Transverse colon (tissue), 4 donors: ENCODE results near the gene SORCS3. TPM values are rescaled to one million over a fixed set of nuclear protein-coding genes. Genes with fewer than 3 reads are reported as not detected.

Experiments
- DNase-seq: peaks from one replicate; pipeline ENCODE4 v3.0.0-alpha.2; 2019
- H3K27ac ChIP-seq, 4 donors: fragments of 200-600 bp; sonication (generic); 2 replicates each; pipeline ENCODE4 v1.5.1; 2016 to 2018; ENCODE audit warnings: inconsistent platforms in 4 of 4
- H3K27me3 ChIP-seq: fragments of 200-600 bp; sonication (generic); 2 replicates; pipeline ENCODE4 v1.5.1; 2017; ENCODE audit warnings: inconsistent platforms
- H3K36me3 ChIP-seq, 4 donors: fragments of 200-600 bp; sonication (generic); 2 replicates each; pipeline ENCODE4 v1.5.1; 2017 to 2019; ENCODE audit warnings: inconsistent platforms in 4 of 4
- H3K4me1 ChIP-seq, 4 donors: fragments of 200-600 bp; sonication (generic); 2 replicates each; pipeline ENCODE4 v1.5.1; 2017 to 2020; ENCODE audit warnings: inconsistent platforms in 4 of 4
- H3K4me3 ChIP-seq, 4 donors: fragments of 200-600 bp; sonication (generic); 1 replicate in 1 of 4; 2 replicates in 3 of 4; pipeline versions ENCODE4 v1.5.1 to v1.6.1; 2017 to 2019; ENCODE audit warnings: inconsistent platforms in 4 of 4
- H3K9me3 ChIP-seq, 2 donors: fragments of 200-600 bp; sonication (generic); 2 replicates each; pipeline ENCODE4 v1.5.1; 2017 to 2019; ENCODE audit warnings: inconsistent platforms in 2 of 2
- EP300 ChIP-seq: sonication (generic); formaldehyde crosslinking; IDR thresholded peaks from one replicate; pipeline ENCODE4 v1.6.1; 2017; ENCODE audit warnings: antibody characterized with exemption, low read depth
- POLR2A ChIP-seq: fragments of 450-650 bp; IDR thresholded peaks from one replicate; pipeline ENCODE4 v1.6.1; 2016; ENCODE audit warnings: antibody characterized with exemption, mild to moderate bottlenecking, moderate library complexity
- POLR2AphosphoS5 ChIP-seq, 3 donors: sonication (generic); formaldehyde crosslinking; IDR thresholded peaks; one replicate each; pipeline ENCODE4 v1.6.1; 2016; ENCODE audit warnings: antibody characterized with exemption in 3 of 3
- WGBS, 2 donors: methylation state at CpG; one replicate each; pipeline ENCODE4 v1.1.5; 2018; ENCODE audit warnings: low coverage in 1 of 2; 5-methylcytosine and 5-hydroxymethylcytosine counted together
- in situ Hi-C, 4 donors: fragments of 200-750 bp; cut with MboI; loops; one replicate each; pipeline versions ENCODE4 v1.15.0 to v1.15.1; 2017; ENCODE audit warnings: low sequenced_read_pairs in 3 of 4, low pct_ligation_motif_present in 1 of 4, low pct_unique_long_range_greater_than_20kb in 1 of 4
- intact Hi-C: fragments of 100-400 bp; cut with DNase I; formaldehyde crosslinking; loops from one replicate; pipeline ENCODE4 v1.15.1; 2023; ENCODE audit warnings: low total_unique reads
- total RNA-seq, 4 donors: library from RNA; depleted of rRNA; stranded (reverse); fragments of >200 nt; gene quantifications; one replicate each; pipeline ENCODE4 v1.1.0, GENCODE V29; 2016
- TF ChIP-seq, protein P1 (sequence below), 5 experiments: fragments of 200-600 bp in 3 of 5; fragments of 450-650 bp in 2 of 5; sonication (generic) in 3 of 5; IDR thresholded peaks; 1 replicate in 2 of 5; 2 replicates in 3 of 5; pipeline ENCODE4 v1.5.1; 2016 to 2017; ENCODE audit warnings: antibody characterized with exemption in 5 of 5, inconsistent platforms in 3 of 5, mild to moderate bottlenecking in 2 of 5, moderate library complexity in 1 of 5

Gene SORCS3
- total RNA-seq, 4 donors from 2014 or later: 0.14 to 0.32 TPM; not detected in 2

DNA sequence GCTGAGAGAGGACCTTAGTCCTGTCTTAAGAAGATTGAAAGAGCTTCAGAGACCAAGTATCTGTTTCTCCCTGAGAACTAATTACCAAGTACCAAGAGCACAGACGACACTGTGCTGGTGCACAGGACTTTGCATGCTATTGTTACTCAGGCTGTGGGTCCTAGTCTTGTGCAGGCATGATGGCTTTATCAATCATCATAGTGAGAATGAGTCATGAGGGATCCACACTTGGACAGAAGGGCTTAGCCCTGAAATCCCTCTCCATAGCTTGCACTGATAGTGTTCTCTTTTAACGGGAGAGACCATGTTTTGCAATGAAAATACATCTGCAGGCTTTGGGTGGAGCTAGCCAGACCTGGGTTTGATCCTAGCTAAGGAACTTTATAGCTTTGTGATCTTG is 93.3 kb downstream of the SORCS3 start:
- no peak for DNase-seq
- Histone ChIP-seq H3K36me3 (no peaks in the 10 kb centered on the region), H3K4me3 (no peak overlapping the region), H3K27me3 (no peaks in the 10 kb centered on the region), H3K4me1 (peaks cover 0 to 7% (median 0%) of the 10 kb centered on the region in 4 donors), H3K9me3 (no peaks in the 10 kb centered on the region), H3K27ac (no peak overlapping the region)
- intact Hi-C loops: no loop called here
- in situ Hi-C loops: no loop called here
- no peak for TF ChIP-seq POLR2AphosphoS5 (IDR thresholded peaks at IDR 0.05)
- TF ChIP-seq, protein P1, sequence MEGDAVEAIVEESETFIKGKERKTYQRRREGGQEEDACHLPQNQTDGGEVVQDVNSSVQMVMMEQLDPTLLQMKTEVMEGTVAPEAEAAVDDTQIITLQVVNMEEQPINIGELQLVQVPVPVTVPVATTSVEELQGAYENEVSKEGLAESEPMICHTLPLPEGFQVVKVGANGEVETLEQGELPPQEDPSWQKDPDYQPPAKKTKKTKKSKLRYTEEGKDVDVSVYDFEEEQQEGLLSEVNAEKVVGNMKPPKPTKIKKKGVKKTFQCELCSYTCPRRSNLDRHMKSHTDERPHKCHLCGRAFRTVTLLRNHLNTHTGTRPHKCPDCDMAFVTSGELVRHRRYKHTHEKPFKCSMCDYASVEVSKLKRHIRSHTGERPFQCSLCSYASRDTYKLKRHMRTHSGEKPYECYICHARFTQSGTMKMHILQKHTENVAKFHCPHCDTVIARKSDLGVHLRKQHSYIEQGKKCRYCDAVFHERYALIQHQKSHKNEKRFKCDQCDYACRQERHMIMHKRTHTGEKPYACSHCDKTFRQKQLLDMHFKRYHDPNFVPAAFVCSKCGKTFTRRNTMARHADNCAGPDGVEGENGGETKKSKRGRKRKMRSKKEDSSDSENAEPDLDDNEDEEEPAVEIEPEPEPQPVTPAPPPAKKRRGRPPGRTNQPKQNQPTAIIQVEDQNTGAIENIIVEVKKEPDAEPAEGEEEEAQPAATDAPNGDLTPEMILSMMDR (IDR thresholded peaks at IDR 0.05): no peak
- 42 to 60% methylated on average over 1 to 2 of the region's 2 CpGs for WGBS, 2 donors

DNA sequence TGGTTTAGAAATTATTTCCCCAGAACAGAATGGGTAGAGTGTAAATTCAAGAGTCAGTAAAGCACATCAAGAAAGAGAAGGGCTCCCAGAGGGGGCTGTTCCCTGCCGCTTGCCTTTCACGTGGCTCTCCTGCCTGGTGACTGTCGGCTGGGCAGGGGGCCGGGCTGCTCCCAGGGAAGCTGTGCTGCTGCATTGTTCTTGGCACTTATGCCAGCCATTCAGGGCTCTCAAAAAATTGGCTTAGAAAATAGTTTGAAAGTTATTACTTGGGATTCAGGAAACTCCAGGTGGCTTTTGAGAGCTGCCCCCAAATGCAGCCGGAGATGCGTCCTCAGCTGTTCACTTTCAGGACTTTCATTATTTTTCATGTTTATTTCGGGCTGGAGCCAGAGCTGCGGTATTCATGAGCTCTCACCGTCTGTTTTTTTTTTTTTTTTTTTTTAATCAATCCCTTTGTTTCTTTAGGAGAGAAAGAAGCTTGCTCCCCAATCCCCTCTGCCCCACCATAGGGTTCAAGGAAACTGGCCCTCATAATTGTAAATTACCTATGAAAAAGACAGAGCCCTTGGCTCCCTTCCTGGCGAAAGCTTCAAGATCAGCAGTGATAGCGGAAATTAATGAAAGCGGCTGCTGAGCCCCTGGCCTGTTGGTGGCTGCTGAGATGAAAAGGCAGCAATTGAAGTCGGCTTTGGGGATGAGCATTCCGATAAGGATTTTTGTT is 94.1 kb downstream of the SORCS3 start:
- H3K27me3 ChIP-seq: no peaks in the 10 kb centered on the region
- H3K9me3 ChIP-seq: no peaks in the 10 kb centered on the region
- H3K27ac ChIP-seq: no peak overlapping the region
- DNase-seq: no peak
- 50 to 63% methylated on average over 6 to 14 of the region's 14 CpGs for WGBS, 2 donors
- TF ChIP-seq, protein P1 (IDR thresholded peaks at IDR 0.05): no peak
- no peaks in the 10 kb centered on the region for H3K36me3 ChIP-seq
- peaks cover 0 to 7% (median 0%) of the 10 kb centered on the region in 4 donors for H3K4me1 ChIP-seq
- in situ Hi-C loops: no loop called here
- intact Hi-C loops: no loop called here
- H3K4me3 ChIP-seq: no peak overlapping the region

DNA sequence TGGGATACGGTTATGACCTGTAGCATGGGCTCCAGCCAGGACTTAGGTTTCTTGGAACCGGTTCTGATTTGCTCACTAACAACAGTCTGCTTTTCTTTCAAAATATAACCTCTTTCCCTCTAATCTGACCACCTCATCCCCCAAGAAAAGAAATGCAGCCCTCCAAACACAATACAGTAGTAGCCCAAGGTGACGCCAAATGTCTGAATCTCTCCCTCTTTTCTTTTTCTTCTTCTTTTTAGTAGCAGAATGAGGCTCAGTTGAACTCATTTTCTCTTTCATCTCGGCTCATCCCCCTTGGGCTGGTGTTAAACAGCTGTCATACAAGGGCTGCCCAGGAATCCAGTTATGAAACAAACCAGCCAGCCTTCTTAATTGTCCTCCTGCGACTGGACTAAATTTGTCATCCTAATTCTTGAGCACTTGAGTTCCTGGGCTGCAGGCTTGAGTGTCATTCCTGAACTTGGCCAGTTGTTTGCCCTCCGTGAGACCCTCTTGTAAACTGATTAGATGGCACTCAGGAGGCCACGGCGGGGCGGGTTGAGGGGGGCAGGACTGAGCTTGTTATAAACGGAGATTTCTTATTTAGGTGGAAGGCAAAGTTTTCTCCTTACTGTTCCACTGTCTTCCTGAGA is 94.8 kb downstream of the SORCS3 start:
- Histone ChIP-seq H3K4me3 (no peak overlapping the region), H3K27ac (no peak overlapping the region), H3K9me3 (no peaks in the 10 kb centered on the region), H3K4me1 (peaks cover 0 to 7% (median 0%) of the 10 kb centered on the region in 4 donors), H3K36me3 (no peaks in the 10 kb centered on the region), H3K27me3 (no peaks in the 10 kb centered on the region)
- in situ Hi-C loops: no loop called here
- intact Hi-C loops: no loop called here
- no peak for TF ChIP-seq POLR2AphosphoS5 (IDR thresholded peaks at IDR 0.05)
- TF ChIP-seq, protein P1 (IDR thresholded peaks at IDR 0.05): no peak
- TF ChIP-seq POLR2A: no peak
- TF ChIP-seq EP300: no peak
- WGBS, 2 donors: 26 to 46% methylated on average over 5 to 10 of the region's 10 CpGs
- DNase-seq: no peak

DNA sequence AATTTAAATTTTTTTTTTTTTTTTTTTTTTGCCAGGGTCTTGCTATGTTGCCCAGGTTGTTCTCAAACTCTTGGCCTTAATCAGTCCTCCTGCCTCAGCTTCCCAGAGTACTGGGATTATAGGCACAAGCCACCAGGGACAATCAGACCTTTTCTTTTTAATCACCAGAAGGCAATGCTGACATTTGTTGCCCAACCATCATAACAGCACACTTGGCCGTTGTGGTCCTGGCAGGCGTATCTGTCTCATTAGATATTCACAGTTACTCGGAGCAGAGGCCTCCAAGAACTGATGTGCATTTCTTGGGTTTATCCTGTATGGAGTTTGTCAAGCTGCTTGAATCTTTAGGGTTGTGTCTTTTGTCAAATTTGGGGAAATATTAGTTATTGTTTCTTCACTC is 100.0 kb downstream of the SORCS3 start:
- H3K4me1 ChIP-seq: peaks cover 0 to under 1% (median 0%) of the 10 kb centered on the region in 4 donors
- no peak for TF ChIP-seq POLR2A
- TF ChIP-seq, protein P1 (IDR thresholded peaks at IDR 0.05): no peak
- no peak for TF ChIP-seq EP300
- TF ChIP-seq POLR2AphosphoS5 (IDR thresholded peaks at IDR 0.05): no peak
- no peaks in the 10 kb centered on the region for H3K9me3 ChIP-seq
- H3K4me3 ChIP-seq: no peak overlapping the region
- intact Hi-C loops (no loop called here), in situ Hi-C loops (no loop called here)
- no peak for DNase-seq
- no peak overlapping the region for H3K27ac ChIP-seq
- 66 to 70% methylated on average over 2 to 3 of the region's 3 CpGs for WGBS, 2 donors
- no peaks in the 10 kb centered on the region for H3K27me3 ChIP-seq
- no peaks in the 10 kb centered on the region for H3K36me3 ChIP-seq
